Activated naive CD8-positive, alpha-beta T cell (primary cell): ENCODE measurements around the gene PNMA6E.
"Not testable (repeated sequence)": the region's sequence is repeated elsewhere in the genome, so short reads cannot be mapped to it uniquely, and the experiment has no call there.

Source experiments
- H3K27ac Mint-ChIP-seq: one replicate; pipeline ENCODE4 v1.8.0; 2021; ENCODE audit warnings: mixed read lengths
- H3K27me3 Mint-ChIP-seq: one replicate; pipeline ENCODE4 v1.8.0; 2021; ENCODE audit warnings: mixed read lengths
- H3K36me3 Mint-ChIP-seq: one replicate; pipeline ENCODE4 v1.8.0; 2021; ENCODE audit warnings: mixed read lengths
- H3K4me1 Mint-ChIP-seq: one replicate; pipeline ENCODE4 v1.8.0; 2021; ENCODE audit warnings: low read depth, mixed read lengths
- H3K4me3 Mint-ChIP-seq: one replicate; pipeline ENCODE4 v1.8.0; 2021; ENCODE audit warnings: mild to moderate bottlenecking, mixed read lengths
- H3K9me3 Mint-ChIP-seq: one replicate; pipeline ENCODE4 v1.8.0; 2021; ENCODE audit warnings: low read depth, mixed read lengths

The PNMA6E gene

DNA sequence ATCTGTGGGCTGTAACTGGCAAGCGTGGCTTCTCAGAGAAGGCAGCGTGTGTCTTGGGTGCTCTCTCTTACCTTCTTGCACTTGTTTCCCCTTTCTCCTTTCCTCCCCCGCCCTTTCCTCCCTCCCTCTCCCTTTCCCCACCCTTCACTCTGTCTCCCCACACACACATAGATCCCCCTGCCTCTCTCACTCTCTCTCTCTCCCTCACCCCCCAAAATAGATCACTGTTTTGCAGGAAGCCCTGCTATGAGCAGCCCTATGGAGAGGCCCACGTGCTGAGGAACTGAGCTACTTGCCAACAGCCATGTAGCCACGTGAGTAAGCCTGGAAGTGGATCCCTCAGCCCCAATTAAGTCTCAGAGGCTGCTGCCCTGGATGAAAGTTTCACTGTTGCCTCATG is 4.3 kb upstream of the PNMA6E start:
- Mint-ChIP-seq H3K36me3 (no peaks in the 10 kb centered on the region), H3K4me3 (no peak overlapping the region), H3K9me3 (no peaks in the 10 kb centered on the region), H3K27ac (no peak overlapping the region), H3K27me3 (no peaks in the 10 kb centered on the region), H3K4me1 (no peaks in the 10 kb centered on the region)

DNA sequence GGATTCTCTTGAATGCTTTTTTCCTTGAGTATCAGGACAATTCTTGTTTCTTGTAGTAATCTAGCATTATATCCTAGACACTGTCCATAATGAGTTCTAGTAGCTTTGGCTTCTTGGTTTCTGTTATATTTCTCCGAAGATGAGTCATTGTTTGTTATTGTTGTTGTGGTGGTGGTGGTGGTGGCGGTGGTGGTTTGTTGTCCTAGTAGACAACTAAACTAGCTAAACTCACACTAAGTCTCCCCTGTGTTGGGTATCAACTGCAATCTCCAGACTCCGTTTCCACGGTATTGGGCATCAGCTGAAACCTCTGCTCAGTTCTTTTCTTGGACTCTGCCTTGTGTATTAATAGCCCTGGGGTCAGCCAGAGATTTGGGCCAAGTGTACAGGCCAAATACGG is 3.2 kb upstream of the PNMA6E start:
- H3K36me3 Mint-ChIP-seq, H3K9me3 Mint-ChIP-seq, H3K4me3 Mint-ChIP-seq, H3K4me1 Mint-ChIP-seq, H3K27ac Mint-ChIP-seq, H3K27me3 Mint-ChIP-seq: not testable (repeated sequence)

DNA sequence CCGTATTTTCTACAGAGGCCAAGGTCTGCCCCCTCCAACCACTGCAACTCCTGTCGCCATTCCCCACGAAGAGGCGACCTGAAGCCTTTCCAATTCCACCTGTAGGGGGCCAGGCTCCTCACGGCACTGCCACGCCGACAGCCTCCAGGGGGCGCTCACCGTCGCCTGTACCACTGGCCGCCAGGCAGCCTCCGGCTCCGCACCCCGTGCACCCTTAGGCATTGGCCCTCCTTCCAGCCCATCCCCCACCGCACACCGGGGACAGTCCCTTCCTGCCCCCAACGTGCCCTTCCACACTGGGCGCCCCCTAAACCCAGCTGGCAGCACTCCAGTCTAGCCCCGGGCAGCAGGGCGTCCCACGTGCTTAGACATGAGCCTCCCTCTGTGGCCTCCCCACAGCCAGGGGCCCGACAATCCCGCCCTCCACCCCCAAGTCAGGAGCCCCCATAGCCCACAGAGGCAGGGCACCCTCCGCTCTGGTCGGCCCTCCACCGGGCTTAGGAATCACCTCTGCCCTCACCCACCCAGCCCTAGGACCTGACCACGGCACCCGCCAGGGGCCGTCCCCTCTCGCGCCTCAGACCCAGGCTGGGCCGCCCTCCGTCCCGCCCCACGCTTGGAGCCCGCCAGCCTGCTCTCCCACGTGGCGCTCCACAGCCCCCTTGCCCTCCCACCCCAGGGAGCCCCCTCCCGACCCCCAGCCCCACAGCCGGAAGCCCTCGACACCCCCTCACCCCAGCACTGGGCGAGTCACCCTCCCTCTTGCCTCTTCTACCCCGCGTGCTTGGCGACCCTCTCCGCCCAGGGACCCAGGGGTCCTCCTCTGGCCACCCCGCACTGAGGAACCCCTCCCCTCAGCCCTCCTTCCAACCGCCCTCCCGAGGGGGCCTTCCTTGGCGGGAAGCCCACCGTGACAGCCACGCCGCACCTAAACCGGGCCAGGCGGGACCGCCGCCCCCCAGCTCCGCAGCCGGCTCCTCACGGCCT is 711 bp downstream of the PNMA6E start:
- no peaks in the 10 kb centered on the region for H3K4me1 Mint-ChIP-seq
- H3K9me3 Mint-ChIP-seq = no peaks in the 10 kb centered on the region
- H3K27ac Mint-ChIP-seq = no peak overlapping the region
- H3K36me3 Mint-ChIP-seq = no peaks in the 10 kb centered on the region
- no peaks in the 10 kb centered on the region for H3K27me3 Mint-ChIP-seq
- no peak overlapping the region for H3K4me3 Mint-ChIP-seq

DNA sequence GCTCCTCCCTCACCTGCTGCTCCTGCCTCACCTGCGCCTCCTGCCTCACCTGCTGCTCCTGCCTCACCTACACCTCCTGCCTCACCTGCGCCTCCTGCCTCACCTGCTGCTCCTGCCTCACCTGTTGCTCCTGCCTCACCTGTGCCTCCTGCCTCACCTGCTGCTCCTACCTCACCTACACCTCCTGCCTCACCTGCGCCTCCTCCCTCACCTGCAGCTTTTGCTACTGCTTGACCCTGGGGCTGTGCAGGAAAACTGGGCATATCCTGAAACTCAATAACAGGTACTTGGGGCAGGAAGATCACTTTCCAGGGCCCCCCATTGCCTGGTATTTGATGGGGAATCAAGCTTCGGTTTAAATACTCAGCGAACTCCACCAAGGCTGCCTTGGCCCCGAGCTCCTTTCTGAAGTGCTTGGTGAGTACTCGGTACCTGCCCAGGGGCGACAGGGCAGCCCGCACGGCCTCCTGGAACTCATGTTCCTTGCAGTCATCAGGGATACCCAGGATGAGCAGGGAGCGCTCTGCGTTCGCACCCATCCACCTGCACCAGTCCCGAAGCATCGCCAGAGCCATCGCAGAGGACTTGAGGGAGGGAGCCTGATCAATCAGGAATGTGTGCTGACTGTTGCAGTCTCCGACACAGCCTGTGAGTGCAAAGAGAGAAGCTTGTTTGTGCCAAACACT is 2.7 kb downstream of the PNMA6E start:
- H3K4me3 Mint-ChIP-seq = no peak overlapping the region
- no peaks in the 10 kb centered on the region for H3K9me3 Mint-ChIP-seq
- H3K27ac Mint-ChIP-seq = no peak overlapping the region
- no peaks in the 10 kb centered on the region for H3K27me3 Mint-ChIP-seq
- H3K36me3 Mint-ChIP-seq = no peaks in the 10 kb centered on the region
- no peaks in the 10 kb centered on the region for H3K4me1 Mint-ChIP-seq

DNA sequence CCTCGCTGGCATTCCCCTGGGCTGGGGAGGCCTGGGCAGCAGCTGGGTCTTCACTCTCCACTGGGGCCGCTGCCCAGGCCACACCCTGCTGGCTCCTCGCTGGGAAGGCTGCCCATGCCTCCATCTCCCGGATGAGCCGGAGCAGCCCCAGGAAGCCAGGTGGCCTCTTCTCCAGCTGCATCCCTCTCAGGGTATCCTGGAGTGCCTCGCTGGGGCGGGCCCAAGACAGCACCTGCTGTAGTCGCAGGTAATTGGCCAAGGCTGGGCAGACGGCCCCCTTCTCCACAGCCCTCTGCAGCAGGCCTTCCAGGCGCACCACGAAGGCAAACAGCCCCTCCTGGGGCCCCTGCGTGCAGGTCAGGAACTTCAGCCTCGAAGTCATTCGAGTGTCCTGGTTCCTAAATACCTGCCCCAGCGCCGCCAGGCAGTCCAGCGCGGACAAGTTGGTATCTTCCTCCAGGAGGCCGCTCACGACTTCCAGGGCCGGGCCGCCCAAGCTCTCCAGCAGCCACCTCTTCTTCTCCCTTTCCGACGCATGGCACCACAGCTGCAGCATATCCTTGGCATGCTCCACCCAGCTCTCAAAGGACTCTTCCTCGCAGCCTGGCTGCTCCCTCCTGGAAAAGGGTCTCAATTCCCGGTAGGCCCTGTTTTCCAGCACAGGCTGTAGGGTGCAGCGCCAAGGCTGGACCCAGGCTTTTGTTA is 3.7 kb downstream of the PNMA6E start:
- Mint-ChIP-seq H3K27me3 (no peaks in the 10 kb centered on the region), H3K36me3 (no peaks in the 10 kb centered on the region), H3K9me3 (no peaks in the 10 kb centered on the region), H3K4me1 (no peaks in the 10 kb centered on the region), H3K27ac (no peak overlapping the region), H3K4me3 (no peak overlapping the region)

DNA sequence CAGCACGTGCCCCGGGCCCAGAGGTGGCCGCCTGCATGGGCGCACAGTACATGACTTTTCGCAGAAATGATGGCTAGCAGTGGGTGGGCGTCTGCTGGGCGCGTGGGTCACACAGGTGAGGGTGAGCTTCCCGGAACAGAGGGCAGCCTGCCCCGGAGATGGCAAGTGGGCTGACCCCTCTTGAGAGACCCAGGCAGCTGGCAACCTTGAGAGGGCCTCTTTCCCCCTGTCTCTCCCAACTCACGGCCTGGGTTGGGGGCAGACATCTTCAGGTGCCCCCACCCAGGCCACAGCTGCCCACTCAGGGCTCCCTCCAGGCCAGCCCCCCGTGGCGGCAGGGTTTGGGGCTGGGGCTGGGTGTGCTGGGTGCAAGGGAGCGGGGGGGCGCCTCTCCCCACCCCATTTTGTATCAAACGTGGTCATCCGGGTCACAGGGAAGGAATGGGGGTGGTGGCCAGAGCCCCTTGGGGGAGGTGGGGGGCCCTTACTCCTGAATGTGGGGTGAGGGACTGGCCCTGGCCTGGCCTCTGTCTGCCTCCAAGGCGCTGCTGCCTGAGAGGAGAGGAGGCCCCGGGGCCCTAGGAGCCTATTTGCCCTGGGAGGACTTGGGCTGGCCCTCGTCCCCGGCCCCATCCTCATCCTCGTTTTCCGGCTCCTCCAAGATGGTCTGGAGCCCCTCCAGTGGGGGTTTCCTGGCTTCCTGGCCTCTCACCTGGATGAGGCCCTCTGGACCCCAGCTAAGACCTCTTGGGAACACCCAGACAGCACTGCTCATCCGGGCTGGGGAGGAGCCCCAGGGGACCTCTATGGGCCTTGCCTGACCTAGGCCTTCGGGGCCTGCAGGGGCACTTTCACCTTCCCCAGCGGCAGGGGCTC is 4.6 kb downstream of the PNMA6E start:
- Mint-ChIP-seq H3K27ac (no peak overlapping the region), H3K27me3 (no peaks in the 10 kb centered on the region), H3K4me3 (no peak overlapping the region), H3K9me3 (no peaks in the 10 kb centered on the region), H3K36me3 (no peaks in the 10 kb centered on the region), H3K4me1 (no peaks in the 10 kb centered on the region)

DNA sequence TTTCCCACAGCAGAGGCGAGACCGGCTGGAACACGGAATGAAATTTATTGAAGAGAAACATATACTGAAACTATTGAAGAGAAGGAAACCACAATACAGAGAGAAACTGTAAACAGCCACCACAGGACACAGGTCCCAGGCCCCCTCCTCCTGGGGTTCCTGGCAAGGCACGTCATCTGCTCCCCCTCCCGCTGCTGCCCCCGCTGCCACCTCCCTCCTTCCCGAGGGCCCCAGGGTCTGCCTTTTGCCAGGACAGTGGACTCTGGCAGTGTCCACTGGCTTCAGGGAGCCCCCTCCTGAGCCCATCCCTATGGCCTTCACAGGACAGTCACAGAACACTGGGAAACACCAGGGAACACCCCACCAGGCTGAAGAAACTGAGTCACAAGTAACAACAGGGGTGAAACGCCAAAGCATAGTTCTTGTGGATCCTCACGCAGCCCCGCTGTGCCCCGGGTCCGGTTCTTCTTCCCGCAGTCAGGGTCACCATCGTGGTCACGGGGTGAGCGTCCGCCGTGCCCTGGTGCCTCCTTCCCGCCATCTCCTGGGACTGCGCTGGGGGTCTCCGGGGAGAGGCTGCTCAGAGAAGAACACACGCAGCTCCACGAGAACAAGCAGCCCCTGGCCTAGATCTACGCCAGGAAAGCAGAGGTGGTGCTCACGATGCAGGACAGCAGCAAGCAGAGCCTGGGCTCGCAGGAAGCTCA is 5.4 kb downstream of the PNMA6E start:
- no peak overlapping the region for H3K4me3 Mint-ChIP-seq
- no peaks in the 10 kb centered on the region for H3K36me3 Mint-ChIP-seq
- H3K9me3 Mint-ChIP-seq = no peaks in the 10 kb centered on the region
- H3K27ac Mint-ChIP-seq = no peak overlapping the region
- no peaks in the 10 kb centered on the region for H3K27me3 Mint-ChIP-seq
- no peaks in the 10 kb centered on the region for H3K4me1 Mint-ChIP-seq

DNA sequence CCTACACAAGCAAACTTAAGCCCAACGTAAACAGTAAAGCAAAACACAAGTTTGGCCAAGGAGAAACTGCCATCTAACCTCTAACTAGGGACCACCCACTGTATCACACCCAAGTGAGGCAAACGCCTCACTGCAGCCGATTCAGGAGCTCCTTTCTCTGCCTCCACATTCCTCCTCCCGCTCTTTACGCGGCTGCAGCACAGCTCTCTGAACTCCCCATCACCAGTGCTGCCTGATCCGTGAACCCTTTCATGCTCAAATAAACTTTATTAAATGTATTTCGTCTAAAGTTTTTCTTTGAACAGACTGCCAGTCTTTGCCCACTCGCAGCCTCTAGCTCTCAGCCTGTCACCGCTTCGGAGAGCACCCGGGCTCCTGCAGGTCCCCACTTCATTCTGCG is 6.5 kb downstream of the PNMA6E start:
- H3K9me3 Mint-ChIP-seq = no peaks in the 10 kb centered on the region
- H3K36me3 Mint-ChIP-seq = no peaks in the 10 kb centered on the region
- no peak overlapping the region for H3K27ac Mint-ChIP-seq
- H3K4me1 Mint-ChIP-seq = no peaks in the 10 kb centered on the region
- H3K4me3 Mint-ChIP-seq = no peak overlapping the region
- no peaks in the 10 kb centered on the region for H3K27me3 Mint-ChIP-seq

DNA sequence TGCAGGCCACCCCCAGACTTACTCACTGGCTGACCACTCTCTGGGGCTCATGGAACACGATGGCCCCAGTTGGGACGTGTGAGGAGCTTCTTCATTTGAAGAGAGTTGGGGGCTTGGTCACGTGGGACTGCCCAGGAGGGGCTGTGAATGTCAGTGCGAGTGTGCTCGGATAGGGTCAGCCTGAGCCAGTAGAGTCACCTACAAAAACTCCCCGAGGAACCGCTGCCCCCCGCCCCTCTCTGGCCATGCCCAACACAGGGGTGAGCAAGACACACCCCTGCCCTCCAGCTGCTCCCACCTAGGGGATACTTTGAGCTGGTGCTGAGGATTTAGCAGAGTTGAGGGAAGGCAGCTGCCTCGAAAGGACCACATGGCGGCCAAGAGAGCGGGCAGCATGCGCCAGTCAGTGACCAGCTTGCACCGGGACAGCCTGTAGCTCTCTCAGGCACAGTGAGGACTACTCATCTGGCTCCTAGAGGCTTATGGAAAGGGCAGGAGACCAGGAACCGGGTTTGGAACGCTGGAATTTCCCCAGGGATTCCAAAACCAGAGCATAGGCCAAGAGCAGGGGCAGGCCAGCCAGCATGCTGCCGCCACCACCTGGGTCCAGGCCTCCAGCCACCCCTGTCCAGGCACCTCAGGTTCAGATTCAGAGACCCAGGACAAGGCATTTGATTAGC is 8.4 kb downstream of the PNMA6E start:
- no peak overlapping the region for H3K4me3 Mint-ChIP-seq
- no peak overlapping the region for H3K27ac Mint-ChIP-seq
- no peaks in the 10 kb centered on the region for H3K36me3 Mint-ChIP-seq
- no peaks in the 10 kb centered on the region for H3K27me3 Mint-ChIP-seq
- H3K4me1 Mint-ChIP-seq = no peaks in the 10 kb centered on the region
- no peaks in the 10 kb centered on the region for H3K9me3 Mint-ChIP-seq

DNA sequence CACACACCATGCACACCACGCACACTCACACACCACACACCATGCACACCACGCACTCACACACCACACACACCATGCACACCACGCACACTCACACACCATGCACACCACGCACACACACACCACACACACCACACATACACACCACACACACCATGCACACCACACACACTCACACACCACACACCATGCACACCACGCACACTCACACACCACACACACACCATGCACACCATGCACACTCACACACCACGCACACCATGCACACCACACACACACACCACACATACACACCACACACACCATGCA is 11.7 kb downstream of the PNMA6E start:
- H3K4me3 Mint-ChIP-seq, H3K27me3 Mint-ChIP-seq, H3K27ac Mint-ChIP-seq, H3K4me1 Mint-ChIP-seq, H3K9me3 Mint-ChIP-seq, H3K36me3 Mint-ChIP-seq: not testable (repeated sequence)

DNA sequence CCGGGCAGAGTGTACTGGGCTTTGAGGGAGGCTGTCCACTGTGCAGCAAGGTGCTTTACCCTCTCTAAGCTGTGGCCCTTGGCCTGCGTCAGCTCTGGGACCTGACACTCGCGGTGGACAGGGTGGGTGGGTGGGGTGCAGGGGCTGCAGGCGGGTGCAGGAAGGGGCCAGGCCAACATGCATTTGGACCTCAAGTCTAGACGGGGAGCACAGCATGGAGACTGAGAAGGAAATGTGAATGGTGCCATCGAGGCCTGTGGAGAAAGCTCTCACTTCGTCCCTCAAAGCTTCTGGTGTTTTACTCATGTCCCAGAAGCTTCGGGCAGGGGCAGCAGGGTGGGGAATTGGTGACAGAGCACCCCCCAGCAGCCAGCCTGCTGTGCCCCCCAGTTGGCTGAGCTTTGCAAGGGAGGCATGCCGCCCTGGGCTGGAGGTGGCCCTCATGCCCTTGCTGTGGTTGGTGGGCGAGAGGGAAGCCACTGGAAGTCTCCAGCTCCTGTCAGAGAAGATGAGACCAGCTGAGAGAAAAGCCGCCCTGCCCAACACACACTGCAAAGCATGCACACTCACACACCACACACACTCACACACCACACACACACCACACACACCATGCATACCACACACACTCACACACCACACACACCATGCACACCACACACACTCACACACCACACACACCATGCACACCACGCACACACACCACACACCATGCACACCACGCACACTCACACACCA is 12.3 kb downstream of the PNMA6E start:
- Mint-ChIP-seq H3K4me3 (no peak overlapping the region), H3K27me3 (no peaks in the 10 kb centered on the region), H3K9me3 (no peaks in the 10 kb centered on the region), H3K4me1 (no peaks in the 10 kb centered on the region), H3K36me3 (no peaks in the 10 kb centered on the region), H3K27ac (no peak overlapping the region)

DNA sequence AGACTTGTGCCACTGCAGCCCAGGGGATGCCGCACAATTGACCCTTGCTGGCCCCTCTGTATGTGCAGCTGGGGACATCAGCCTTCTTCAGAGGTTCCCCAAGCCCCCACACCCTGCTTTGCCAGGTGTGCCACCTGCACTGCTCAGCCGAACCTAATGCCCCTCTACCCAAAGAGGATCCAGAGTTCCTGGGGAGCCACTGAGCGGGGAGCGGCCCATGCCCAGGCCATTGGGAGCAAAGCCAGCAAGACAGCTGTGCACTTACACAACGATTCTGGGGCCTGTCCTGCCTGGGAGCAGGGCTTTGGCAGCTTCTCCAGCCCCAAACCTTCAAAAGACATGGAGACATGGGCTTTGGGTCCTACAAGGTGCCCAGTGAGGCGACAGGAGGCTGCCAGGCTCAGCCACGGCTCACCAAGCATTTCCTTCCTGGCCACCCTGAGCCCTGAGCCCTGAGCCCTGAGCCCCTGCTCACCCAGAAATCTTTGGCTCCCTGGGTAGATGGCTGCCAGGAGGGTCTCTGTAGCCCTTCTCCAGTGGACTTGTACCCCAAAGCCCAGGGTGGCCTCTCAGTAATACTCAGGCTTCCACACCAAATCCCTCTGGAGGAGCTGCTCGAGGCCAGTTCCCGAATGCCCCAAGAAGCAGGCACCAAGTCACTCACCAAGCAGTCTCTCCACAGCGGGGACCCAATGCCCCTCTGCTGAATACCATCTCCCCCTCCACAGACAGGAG is 13.0 kb downstream of the PNMA6E start:
- H3K9me3 Mint-ChIP-seq = no peaks in the 10 kb centered on the region
- no peaks in the 10 kb centered on the region for H3K27me3 Mint-ChIP-seq
- H3K36me3 Mint-ChIP-seq = no peaks in the 10 kb centered on the region
- H3K27ac Mint-ChIP-seq = no peak overlapping the region
- H3K4me1 Mint-ChIP-seq = no peaks in the 10 kb centered on the region
- no peak overlapping the region for H3K4me3 Mint-ChIP-seq

DNA sequence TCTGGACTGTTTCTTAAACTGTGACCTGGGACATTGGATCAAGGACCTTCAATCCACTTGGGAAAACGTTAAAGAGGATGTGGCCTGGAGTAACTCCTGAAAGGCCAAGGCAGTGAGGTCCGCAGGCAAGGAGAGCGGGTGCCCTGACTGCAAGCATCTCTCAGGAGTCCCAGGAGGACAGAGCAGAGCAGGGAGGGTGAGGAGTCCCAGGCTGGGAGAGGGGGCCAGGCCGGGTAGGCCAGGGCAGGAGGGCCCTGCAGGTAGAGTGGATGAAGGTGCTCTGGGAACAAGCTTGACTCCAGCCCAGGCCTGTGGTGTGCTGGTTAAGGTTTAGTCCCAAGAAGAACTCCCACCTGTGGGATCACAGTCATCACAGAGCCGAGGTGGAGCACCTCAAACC is 13.8 kb downstream of the PNMA6E start:
- Mint-ChIP-seq H3K9me3 (no peaks in the 10 kb centered on the region), H3K36me3 (no peaks in the 10 kb centered on the region), H3K27me3 (no peaks in the 10 kb centered on the region), H3K4me3 (no peak overlapping the region), H3K4me1 (no peaks in the 10 kb centered on the region), H3K27ac (no peak overlapping the region)
